ENCODE results near the gene PNMA8C. TPM values are rescaled to one million over a fixed set of nuclear protein-coding genes. Genes with fewer than 3 reads are reported as not detected.

The PNMA8C gene
- total and polyA plus RNA-seq, 2 donors (not counting 3 experiments of a cell fraction or from before 2014, with no cell fraction given) = not detected

DNA sequence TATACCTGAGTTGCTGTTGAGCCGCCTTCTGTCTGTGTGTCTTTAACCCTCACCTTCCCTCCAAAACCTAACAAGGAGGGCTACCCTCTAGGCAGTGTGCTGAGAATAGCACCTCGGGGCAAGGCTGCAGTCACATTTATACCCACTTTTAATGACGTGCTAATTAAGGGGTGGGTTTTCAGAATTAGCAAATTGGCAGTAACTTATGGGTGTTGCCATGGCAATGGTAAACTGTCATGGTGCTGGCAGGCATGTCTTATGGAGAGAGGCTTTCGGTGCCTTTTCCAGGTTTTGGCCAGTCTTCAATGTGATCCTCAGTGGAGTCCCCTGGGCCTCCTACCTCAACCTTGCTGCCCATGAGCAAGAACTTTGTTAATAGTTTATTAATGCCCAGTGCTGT, 43.9 kb upstream of the PNMA8C start:
- Histone ChIP-seq H3K9me3 (replicated peaks; ENCODE audit: control insufficient read depth, insufficient read depth, low read length) (no peaks in the 10 kb centered on the region), H4K20me1 (replicated peaks; ENCODE audit: control insufficient read depth, extremely low read depth, insufficient read depth, low read length) (no peaks in the 10 kb centered on the region), H3K9me1 (replicated peaks; ENCODE audit: control insufficient read depth, extremely low read depth, insufficient read depth, low read length) (no peaks in the 10 kb centered on the region), H3K4me3 (replicated peaks in 1 of 3; ENCODE audit: insufficient read depth in 1 of 3, low read depth in 1 of 3, low read length in 3 of 3) (no peak overlapping the region), H3K4me1 (ENCODE audit: control insufficient read depth, extremely low read depth, insufficient read depth, low read length) (peaks cover 4% of the 10 kb centered on the region), H2AFZ (ENCODE audit: low read depth, low read length) (no peak overlapping the region), H3K36me3 (ENCODE audit: control insufficient read depth in 2 of 2, extremely low read depth in 1 of 2, insufficient read depth in 2 of 2, low read length in 2 of 2) (no peaks in the 10 kb centered on the region), H3K4me2 (ENCODE audit: insufficient read depth, low read length) (no peak overlapping the region), H3K9ac (replicated peaks; ENCODE audit: extremely low read depth, insufficient read depth, low read length) (no peak overlapping the region), H3K27ac (ENCODE audit: insufficient read depth, low read depth, low read length) (no peak overlapping the region), H3K27me3 (ENCODE audit: control insufficient read depth in 2 of 2, insufficient read depth in 2 of 2, low read length in 2 of 2) (peaks cover 5 to 8% of the 10 kb centered on the region in 2 experiments), H3K79me2 (ENCODE audit: control insufficient read depth, insufficient read depth, low read length) (no peaks in the 10 kb centered on the region)
- no peak for DNase-seq (ENCODE audit: low read depth, low spot score)
- no TSS peak for BruUV-seq (replicated peaks)
- no peak for FAIRE-seq
- ChIA-PET POLR2A (no interaction called here), CTCF (interaction anchor here (1.1 to 1.4 kb wide), 2 partner anchors 18 to 41 kb away, joined by 3 read pairs; no protein-coding TSS in a partner anchor)
- intact Hi-C loops (cut with micrococcal nuclease) (no loop called here), dilution Hi-C loops (cut with MboI; ENCODE audit: extremely low pct_ligation_motif_present, low sequenced_read_pairs) (no loop called here)
- TF ChIP-seq FOS (IDR thresholded peaks at IDR 0.05; ENCODE audit: borderline replicate concordance, insufficient read depth, low read length) = no peak
- TF ChIP-seq EZH2 (IDR thresholded peaks at IDR 0.05; ENCODE audit: borderline replicate concordance, low read depth, low read length, severe bottlenecking) = no peak
- TF ChIP-seq MYC (IDR thresholded peaks at IDR 0.05; ENCODE audit: low read depth, low read length) = no peak

DNA sequence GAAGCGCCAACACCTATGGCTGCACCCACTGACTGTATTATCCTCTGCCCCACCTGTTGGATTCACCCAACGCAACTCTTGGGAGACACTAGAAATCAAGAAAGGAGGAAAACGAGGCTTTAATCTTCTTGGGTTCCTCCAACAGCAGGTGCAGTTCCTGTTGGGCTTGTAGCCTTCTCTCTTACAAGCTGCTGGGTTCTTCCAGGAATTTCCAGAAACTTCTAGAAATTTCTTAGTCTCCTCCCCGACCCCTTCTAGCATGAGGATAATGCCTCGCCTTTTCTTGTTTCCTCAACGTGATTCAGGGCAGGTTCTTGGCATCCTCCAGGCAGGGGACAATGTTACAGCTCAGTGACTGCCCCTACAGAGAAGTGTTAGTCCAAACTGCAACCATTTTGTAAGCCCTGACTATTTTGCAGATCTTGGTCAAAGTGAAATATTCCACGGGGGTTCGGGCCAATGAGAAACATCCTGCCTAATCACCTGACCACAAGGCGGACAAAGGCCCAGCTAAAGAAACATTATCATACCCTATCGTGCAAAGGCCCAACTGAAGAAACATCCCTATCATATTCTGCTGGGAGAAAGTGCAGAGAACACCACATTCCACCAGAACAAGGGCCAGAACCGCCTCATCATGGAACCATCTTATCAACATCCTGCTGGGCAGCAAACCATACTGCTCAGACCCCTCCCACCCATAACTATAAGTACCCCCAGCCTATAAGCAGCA, 43.2 kb upstream of the PNMA8C start:
- TF ChIP-seq EZH2 (IDR thresholded peaks at IDR 0.05; ENCODE audit: borderline replicate concordance, low read depth, low read length, severe bottlenecking) (peak; percentile 15), JUN (IDR thresholded peaks at IDR 0.05; ENCODE audit: borderline replicate concordance, insufficient read depth, insufficient read length, low read depth) (no peak)
- Histone ChIP-seq H3K9ac (replicated peaks; ENCODE audit: extremely low read depth, insufficient read depth, low read length) (peak overlapping the region; percentile 27), H4K20me1 (replicated peaks; ENCODE audit: control insufficient read depth, extremely low read depth, insufficient read depth, low read length) (no peaks in the 10 kb centered on the region), H3K4me1 (ENCODE audit: control insufficient read depth, extremely low read depth, insufficient read depth, low read length) (peaks cover 4% of the 10 kb centered on the region), H3K27ac (ENCODE audit: insufficient read depth, low read depth, low read length) (no peak overlapping the region), H3K27me3 (ENCODE audit: control insufficient read depth in 2 of 2, insufficient read depth in 2 of 2, low read length in 2 of 2) (peaks cover 5 to 8% of the 10 kb centered on the region in 2 experiments), H3K9me1 (replicated peaks; ENCODE audit: control insufficient read depth, extremely low read depth, insufficient read depth, low read length) (no peaks in the 10 kb centered on the region), H3K9me3 (replicated peaks; ENCODE audit: control insufficient read depth, insufficient read depth, low read length) (no peaks in the 10 kb centered on the region), H3K4me3 (replicated peaks in 1 of 3; ENCODE audit: insufficient read depth in 1 of 3, low read depth in 1 of 3, low read length in 3 of 3) (peak overlapping the region; percentile 20 to 38 (median 35)), H3K79me2 (ENCODE audit: control insufficient read depth, insufficient read depth, low read length) (no peaks in the 10 kb centered on the region), H2AFZ (ENCODE audit: low read depth, low read length) (peak overlapping the region; percentile 94), H3K36me3 (ENCODE audit: control insufficient read depth in 2 of 2, extremely low read depth in 1 of 2, insufficient read depth in 2 of 2, low read length in 2 of 2) (no peaks in the 10 kb centered on the region), H3K4me2 (ENCODE audit: insufficient read depth, low read length) (peak overlapping the region; percentile 71)
- ChIA-PET CTCF (interaction anchor here (0.7 kb wide), 1 partner anchor 13 kb away, joined by 4 read pairs; no protein-coding TSS in a partner anchor), POLR2A (no interaction called here)
- dilution Hi-C loops (cut with MboI; ENCODE audit: extremely low pct_ligation_motif_present, low sequenced_read_pairs) (no loop called here), intact Hi-C loops (cut with micrococcal nuclease) (no loop called here)
- FAIRE-seq = peak; percentile 31
- DNase-seq (ENCODE audit: low read depth, low spot score) = no peak
- BruUV-seq (replicated peaks) = no TSS peak
